SK-N-MC (cell line): ENCODE results near the gene LHX1.

Experiments
- EZH2 ChIP-seq: fragments of 200-600 bp; sonication (generic); IDR thresholded peaks from one replicate; pipeline ENCODE4 v1.6.1; 2017; ENCODE audit warnings: antibody characterized with exemption
- POLR2AphosphoS5 ChIP-seq: IDR thresholded peaks from 2 replicates; pipeline ENCODE4 v1.6.1; 2012; ENCODE audit warnings: mild to moderate bottlenecking, low read depth, low read length, borderline replicate concordance

DNA sequence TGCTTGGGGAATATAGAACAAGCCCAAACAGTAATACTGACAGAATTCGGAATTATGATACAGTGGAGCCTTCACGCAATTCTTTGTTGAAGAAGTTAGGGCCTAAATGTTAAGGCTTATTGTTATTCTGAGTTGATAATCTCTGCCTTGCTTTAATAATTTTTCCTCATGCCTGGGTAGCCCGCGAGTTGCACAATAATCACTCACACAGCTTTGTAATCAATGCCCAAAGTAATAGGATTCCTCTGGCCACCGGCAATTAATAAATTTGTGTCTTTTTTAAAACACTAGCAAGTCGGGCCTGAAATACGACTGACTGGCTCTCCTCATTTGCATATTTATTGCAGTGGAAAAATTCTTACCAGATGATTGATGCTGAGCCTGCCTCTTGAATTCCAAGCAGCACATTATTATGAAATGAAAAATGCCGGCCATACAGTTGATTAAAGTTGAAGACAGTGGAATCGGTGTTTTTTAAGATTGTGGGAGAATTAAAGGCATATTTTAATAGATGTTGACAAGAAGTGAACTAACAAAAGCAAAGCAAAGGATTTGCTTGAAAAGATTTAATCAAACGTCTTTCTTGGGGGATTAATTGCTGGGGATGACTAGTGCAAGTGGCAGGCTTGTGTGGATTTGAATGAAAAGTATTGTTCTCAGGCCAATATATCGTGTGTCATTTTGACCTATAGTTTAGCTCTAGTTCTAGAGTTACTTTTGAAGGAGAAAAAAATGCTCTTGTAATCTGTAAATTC lies 41.7 kb downstream of the LHX1 start:
- TF ChIP-seq POLR2AphosphoS5 (no peak), EZH2 (no peak)
